ENCODE results near the gene SLC6A6.

Gene SLC6A6

GRCh38 chr3:14481646-14482036 is 79.2 kb downstream of the SLC6A6 start:
- Histone ChIP-seq H3K27ac (no peak overlapping the region), H3K9me3 (ENCODE audit: control insufficient read depth, low read length) (no peaks in the 10 kb centered on the region), H2AFZ (no peak overlapping the region), H3K27me3 (ENCODE audit: control insufficient read depth, insufficient read depth, low read length) (no peaks in the 10 kb centered on the region), H3K9ac (no peak overlapping the region), H3K4me1 (no peaks in the 10 kb centered on the region), H3K79me2 (no peaks in the 10 kb centered on the region), H3K4me2 (ENCODE audit: low read length) (no peak overlapping the region), H3K4me3 (ENCODE audit: low read depth, low read length) (no peak overlapping the region), H3K36me3 (ENCODE audit: control insufficient read depth, insufficient read depth, low read length) (no peaks in the 10 kb centered on the region)
- TF ChIP-seq CTCF (IDR thresholded peaks at IDR 0.05), result no peak

GRCh38 chr3:14482271-14482721 is 79.9 kb downstream of the SLC6A6 start:
- Histone ChIP-seq H3K27me3 (ENCODE audit: control insufficient read depth, insufficient read depth, low read length) (no peaks in the 10 kb centered on the region), H3K9ac (no peak overlapping the region), H3K4me2 (ENCODE audit: low read length) (no peak overlapping the region), H3K79me2 (no peaks in the 10 kb centered on the region), H3K36me3 (ENCODE audit: control insufficient read depth, insufficient read depth, low read length) (no peaks in the 10 kb centered on the region), H3K4me3 (ENCODE audit: low read depth, low read length) (no peak overlapping the region), H3K4me1 (no peaks in the 10 kb centered on the region), H2AFZ (no peak overlapping the region), H3K27ac (no peak overlapping the region), H3K9me3 (ENCODE audit: control insufficient read depth, low read length) (no peaks in the 10 kb centered on the region)
- TF ChIP-seq CTCF (IDR thresholded peaks at IDR 0.05), result no peak

- Histone ChIP-seq H3K9me3 (ENCODE audit: control insufficient read depth, low read length) (no peaks in the 10 kb centered on the region), H3K4me1 (no peaks in the 10 kb centered on the region), H3K9ac (no peak overlapping the region), H3K27me3 (ENCODE audit: control insufficient read depth, insufficient read depth, low read length) (no peaks in the 10 kb centered on the region), H3K27ac (no peak overlapping the region), H3K79me2 (no peaks in the 10 kb centered on the region), H3K36me3 (ENCODE audit: control insufficient read depth, insufficient read depth, low read length) (no peaks in the 10 kb centered on the region), H3K4me2 (ENCODE audit: low read length) (no peak overlapping the region), H3K4me3 (ENCODE audit: low read depth, low read length) (no peak overlapping the region), H2AFZ (no peak overlapping the region)
- TF ChIP-seq CTCF (IDR thresholded peaks at IDR 0.05), result no peak
Measured at GRCh38 chr3:14483286-14483685, 80.9 kb downstream of the SLC6A6 start.

GRCh38 chr3:14484741-14485140 is 82.3 kb downstream of the SLC6A6 start:
- TF ChIP-seq CTCF (IDR thresholded peaks at IDR 0.05), result no peak
- Histone ChIP-seq H2AFZ (no peak overlapping the region), H3K9ac (no peak overlapping the region), H3K4me3 (ENCODE audit: low read depth, low read length) (no peak overlapping the region), H3K79me2 (no peaks in the 10 kb centered on the region), H3K4me2 (ENCODE audit: low read length) (no peak overlapping the region), H3K27me3 (ENCODE audit: control insufficient read depth, insufficient read depth, low read length) (no peaks in the 10 kb centered on the region), H3K27ac (no peak overlapping the region), H3K36me3 (ENCODE audit: control insufficient read depth, insufficient read depth, low read length) (no peaks in the 10 kb centered on the region), H3K9me3 (ENCODE audit: control insufficient read depth, low read length) (no peaks in the 10 kb centered on the region), H3K4me1 (no peaks in the 10 kb centered on the region)

GRCh38 chr3:14485981-14486380 is 83.6 kb downstream of the SLC6A6 start:
- H3K4me2 ChIP-seq (ENCODE audit: low read length), result no peak overlapping the region
- no peak for TF ChIP-seq CTCF (IDR thresholded peaks at IDR 0.05)
- H3K36me3 ChIP-seq (ENCODE audit: control insufficient read depth, insufficient read depth, low read length), result no peaks in the 10 kb centered on the region
- no peak overlapping the region for H3K4me3 ChIP-seq (ENCODE audit: low read depth, low read length)
- H3K9me3 ChIP-seq (ENCODE audit: control insufficient read depth, low read length), result no peaks in the 10 kb centered on the region
- no peaks in the 10 kb centered on the region for H3K79me2 ChIP-seq
- H3K4me1 ChIP-seq, result no peaks in the 10 kb centered on the region
- H3K9ac ChIP-seq, result no peak overlapping the region
- no peak overlapping the region for H3K27ac ChIP-seq
- no peak overlapping the region for H2AFZ ChIP-seq
- no peaks in the 10 kb centered on the region for H3K27me3 ChIP-seq (ENCODE audit: control insufficient read depth, insufficient read depth, low read length)
